Gastroesophageal sphincter (tissue), 3 donors: ENCODE measurements around the gene SLITRK5.
A peak's percentile ranks its signal among the peaks of the same experiment; 100 is the strongest.

Source experiments
- CTCF ChIP-seq, 4 experiments: fragments of 200-600 bp in 2 of 4; fragments of 450-650 bp in 2 of 4; sonication (generic) in 1 of 4; IDR thresholded peaks; one replicate each; pipeline ENCODE4 v1.5.1; 2017 to 2019; ENCODE audit warnings: antibody characterized with exemption in 4 of 4, mild to moderate bottlenecking in 2 of 4, moderate library complexity in 2 of 4
- POLR2A ChIP-seq, 2 donors: fragments of 450-650 bp; IDR thresholded peaks; one replicate each; pipeline ENCODE4 v1.6.1; 2017; ENCODE audit warnings: antibody characterized with exemption in 2 of 2, mild to moderate bottlenecking in 2 of 2, moderate library complexity in 1 of 2
- POLR2AphosphoS5 ChIP-seq: sonication (generic); formaldehyde crosslinking; IDR thresholded peaks from one replicate; pipeline ENCODE4 v1.6.1; 2017; ENCODE audit warnings: antibody characterized with exemption

- TF ChIP-seq POLR2AphosphoS5 (peak; percentile 13), POLR2A (IDR thresholded peaks at IDR 0.05) (no peak), CTCF (IDR thresholded peaks at IDR 0.05) (peak; percentile 40 to 79 (median 48))
These were observed at the start of gene SLITRK5 for GRCh38 chr13:87671031-87671752.
